Mesenchymal stem cell (in vitro differentiated cells and primary cell): Measurements from ENCODE around the gene TTC7B.
A peak's percentile ranks its signal among the peaks of the same experiment; 100 is the strongest.

Source experiments
- DNase-seq: peaks from one replicate; pipeline ENCODE4 v3.0.0-alpha.2; 2013
- H2AFZ ChIP-seq: one replicate; pipeline ENCODE4 v1.6.1; 2013; ENCODE audit warnings: low read depth, mild to moderate bottlenecking, control low read depth, inconsistent platforms, low read length, moderate library complexity
- H2AK5ac ChIP-seq: 2 replicates; pipeline ENCODE4 v1.6.1; 2013; ENCODE audit warnings: low read length, moderate library complexity, mild to moderate bottlenecking, inconsistent platforms; ENCODE audit not compliant: severe bottlenecking
- H2BK120ac ChIP-seq: one replicate; pipeline ENCODE4 v1.6.1; 2013; ENCODE audit warnings: low read depth, mild to moderate bottlenecking, inconsistent platforms, low read length, moderate library complexity
- H2BK12ac ChIP-seq, 2 experiments: one replicate each; pipeline ENCODE4 v1.6.1; 2013; ENCODE audit warnings: inconsistent platforms in 2 of 2, low read length in 2 of 2, mild to moderate bottlenecking in 2 of 2, moderate library complexity in 2 of 2, control low read depth in 1 of 2
- H2BK15ac ChIP-seq: one replicate; pipeline ENCODE4 v1.6.1; 2013; ENCODE audit warnings: mild to moderate bottlenecking, low read depth, inconsistent platforms; ENCODE audit not compliant: poor library complexity, severe bottlenecking
- H2BK5ac ChIP-seq: 2 replicates; pipeline ENCODE4 v1.6.1; 2013; ENCODE audit warnings: low read depth, mild to moderate bottlenecking, low read length, control low read depth, inconsistent platforms; ENCODE audit not compliant: poor library complexity, severe bottlenecking
- H3K14ac ChIP-seq, 2 experiments: one replicate each; pipeline ENCODE4 v1.6.1; 2013; ENCODE audit warnings: inconsistent platforms in 2 of 2, low read length in 2 of 2, control low read depth in 1 of 2, mild to moderate bottlenecking in 1 of 2, moderate library complexity in 1 of 2
- H3K18ac ChIP-seq, 2 experiments: one replicate each; pipeline ENCODE4 v1.6.1; 2013; ENCODE audit warnings: inconsistent platforms in 2 of 2, low read length in 2 of 2, control low read depth in 1 of 2, low read depth in 1 of 2, mild to moderate bottlenecking in 1 of 2
- H3K23ac ChIP-seq, 2 experiments: one replicate each; pipeline ENCODE4 v1.6.1; 2013; ENCODE audit warnings: inconsistent platforms in 2 of 2, low read length in 2 of 2, mild to moderate bottlenecking in 2 of 2, moderate library complexity in 2 of 2, control low read depth in 1 of 2
- H3K27ac ChIP-seq: 2 replicates; pipeline ENCODE4 v1.5.1; 2013; ENCODE audit warnings: mild to moderate bottlenecking, moderate library complexity, low read length, control low read depth, inconsistent platforms; ENCODE audit not compliant: poor library complexity, severe bottlenecking
- H3K27me3 ChIP-seq, 2 experiments: 2 replicates each; pipeline versions ENCODE4 v1.6.1 to v1.7.0; 2013; ENCODE audit warnings: low read length in 2 of 2, mild to moderate bottlenecking in 2 of 2, moderate library complexity in 2 of 2, control low read depth in 1 of 2, inconsistent platforms in 1 of 2; ENCODE audit not compliant: control insufficient read depth in 1 of 2, insufficient read depth in 1 of 2
- H3K36me3 ChIP-seq, 2 experiments: 2 replicates each; pipeline versions ENCODE4 v1.6.1 to v1.7.0; 2013; ENCODE audit warnings: low read length in 2 of 2, control low read depth in 1 of 2, inconsistent platforms in 1 of 2, low read depth in 1 of 2, mild to moderate bottlenecking in 1 of 2; ENCODE audit not compliant: insufficient read depth in 2 of 2, control insufficient read depth in 1 of 2
- H3K4ac ChIP-seq, 2 experiments: one replicate each; pipeline ENCODE4 v1.6.1; 2013; ENCODE audit warnings: inconsistent platforms in 2 of 2, low read length in 2 of 2, mild to moderate bottlenecking in 2 of 2, moderate library complexity in 2 of 2, control low read depth in 1 of 2, low read depth in 1 of 2
- H3K4me1 ChIP-seq: 2 replicates; pipeline ENCODE4 v1.6.1; 2013; ENCODE audit warnings: low read depth, low read length, control low read depth; ENCODE audit not compliant: control insufficient read depth, insufficient read depth
- H3K4me2 ChIP-seq: 2 replicates; pipeline ENCODE4 v1.6.1; 2013; ENCODE audit warnings: low read length, mild to moderate bottlenecking, inconsistent platforms; ENCODE audit not compliant: poor library complexity, severe bottlenecking
- H3K4me3 ChIP-seq, 2 experiments: 2 replicates each; pipeline versions ENCODE4 v1.5.1 to v1.7.0; 2013; ENCODE audit warnings: low read length in 2 of 2, mild to moderate bottlenecking in 2 of 2, control low read depth in 1 of 2, low read depth in 1 of 2; ENCODE audit not compliant: insufficient read depth in 1 of 2
- H3K79me1 ChIP-seq: replicated peaks from 2 replicates; pipeline ENCODE4 v1.6.1; 2013; ENCODE audit warnings: mild to moderate bottlenecking, control low read depth, low read length, inconsistent platforms; ENCODE audit not compliant: poor library complexity, severe bottlenecking
- H3K9ac ChIP-seq: 2 replicates; pipeline ENCODE4 v1.7.0; 2013; ENCODE audit warnings: mild to moderate bottlenecking, low read length, moderate library complexity
- H3K9me3 ChIP-seq: 2 replicates; pipeline ENCODE4 v1.7.0; 2013; ENCODE audit warnings: mild to moderate bottlenecking, low read length; ENCODE audit not compliant: control insufficient read depth
- H4K8ac ChIP-seq: one replicate; pipeline ENCODE4 v1.6.1; 2013; ENCODE audit warnings: inconsistent platforms, mild to moderate bottlenecking, low read length, moderate library complexity
- H4K91ac ChIP-seq: one replicate; pipeline ENCODE4 v1.6.1; 2013; ENCODE audit warnings: mild to moderate bottlenecking, low read length, inconsistent platforms
- WGBS: methylation state at CpG from one replicate; pipeline ENCODE4 v1.1.7; 2013; ENCODE audit warnings: mixed read lengths; 5-methylcytosine and 5-hydroxymethylcytosine counted together

Gene TTC7B

GRCh38 chr14:90722590-90722989 is 93.6 kb downstream of the TTC7B start:
- H3K27ac ChIP-seq: no peak overlapping the region

GRCh38 chr14:90721619-90722305 is 94.5 kb downstream of the TTC7B start:
- Histone ChIP-seq H2AK5ac (no peak overlapping the region), H3K4ac (no peak overlapping the region), H3K27ac (no peak overlapping the region), H3K9me3 (no peaks in the 10 kb centered on the region), H2AFZ (no peak overlapping the region), H4K8ac (no peak overlapping the region), H2BK5ac (no peak overlapping the region), H3K4me2 (no peak overlapping the region), H2BK120ac (no peak overlapping the region), H3K9ac (no peak overlapping the region), H3K18ac (no peak overlapping the region), H3K23ac (no peak overlapping the region), H3K4me1 (peaks cover 2% of the 10 kb centered on the region), H2BK15ac (no peak overlapping the region), H3K79me1 (peaks cover 2% of the 10 kb centered on the region), H2BK12ac (no peak overlapping the region), H4K91ac (no peak overlapping the region), H3K14ac (no peak overlapping the region), H3K27me3 (no peaks in the 10 kb centered on the region), H3K4me3 (no peak overlapping the region), H3K36me3 (peaks cover 9 to 23% of the 10 kb centered on the region in 2 experiments)
- DNase-seq: peak; percentile 56
- 80% methylated on average over 9 of the region's 10 CpGs for WGBS

More at GRCh38 chr14:90722590-90722989, 93.6 kb downstream of the TTC7B start:
- H3K4me3 ChIP-seq: no peak overlapping the region
- H3K14ac ChIP-seq: no peak overlapping the region
- no peak overlapping the region for H4K91ac ChIP-seq
- H3K9me3 ChIP-seq: no peaks in the 10 kb centered on the region
- DNase-seq: no peak
- H3K4me1 ChIP-seq: peaks cover 2% of the 10 kb centered on the region
- 95% methylated on average over 2 of the region's 2 CpGs for WGBS
- H4K8ac ChIP-seq: no peak overlapping the region
- H3K27me3 ChIP-seq: no peaks in the 10 kb centered on the region
- H3K79me1 ChIP-seq: peaks cover 2% of the 10 kb centered on the region
- peaks cover 9 to 28% of the 10 kb centered on the region in 2 experiments for H3K36me3 ChIP-seq
- H3K9ac ChIP-seq: no peak overlapping the region
- H3K4me2 ChIP-seq: no peak overlapping the region
- no peak overlapping the region for H2BK12ac ChIP-seq
- no peak overlapping the region for H3K23ac ChIP-seq
- no peak overlapping the region for H2BK5ac ChIP-seq
- no peak overlapping the region for H2AFZ ChIP-seq
- no peak overlapping the region for H2AK5ac ChIP-seq
- no peak overlapping the region for H2BK120ac ChIP-seq
- no peak overlapping the region for H3K4ac ChIP-seq
- H3K18ac ChIP-seq: no peak overlapping the region
- no peak overlapping the region for H2BK15ac ChIP-seq

GRCh38 chr14:90720832-90721231 is 95.4 kb downstream of the TTC7B start:
- Histone ChIP-seq H3K4me3 (no peak overlapping the region), H4K91ac (no peak overlapping the region), H3K4me2 (no peak overlapping the region), H3K4me1 (peaks cover 2% of the 10 kb centered on the region), H2BK15ac (no peak overlapping the region), H3K23ac (no peak overlapping the region), H3K9me3 (no peaks in the 10 kb centered on the region), H2BK12ac (no peak overlapping the region), H2BK5ac (no peak overlapping the region), H3K9ac (no peak overlapping the region), H4K8ac (no peak overlapping the region), H3K79me1 (peaks cover 2% of the 10 kb centered on the region), H2BK120ac (no peak overlapping the region), H2AFZ (no peak overlapping the region), H3K27me3 (no peaks in the 10 kb centered on the region), H3K18ac (no peak overlapping the region), H3K14ac (no peak overlapping the region), H3K27ac (no peak overlapping the region), H3K4ac (no peak overlapping the region), H3K36me3 (peaks cover 9 to 23% of the 10 kb centered on the region in 2 experiments), H2AK5ac (no peak overlapping the region)
- peak; percentile 23 for DNase-seq
- WGBS: 28% methylated on average over 2 of the region's 5 CpGs

- Histone ChIP-seq H2BK120ac (no peak overlapping the region), H4K91ac (no peak overlapping the region), H3K4ac (no peak overlapping the region), H2BK5ac (no peak overlapping the region), H3K4me1 (peaks cover 2% of the 10 kb centered on the region), H3K9ac (no peak overlapping the region), H4K8ac (no peak overlapping the region), H3K18ac (no peak overlapping the region), H3K4me2 (no peak overlapping the region), H3K79me1 (peaks cover 2% of the 10 kb centered on the region), H2BK15ac (no peak overlapping the region), H2AK5ac (no peak overlapping the region), H2AFZ (no peak overlapping the region), H3K9me3 (no peaks in the 10 kb centered on the region), H2BK12ac (no peak overlapping the region), H3K27me3 (no peaks in the 10 kb centered on the region), H3K14ac (no peak overlapping the region), H3K27ac (no peak overlapping the region), H3K36me3 (peaks cover 6 to 23% of the 10 kb centered on the region in 2 experiments), H3K4me3 (no peak overlapping the region), H3K23ac (no peak overlapping the region)
- 86% methylated on average over 5 of the region's 7 CpGs for WGBS
- DNase-seq: peak; percentile 18
These were observed 95.9 kb downstream of the TTC7B start for GRCh38 chr14:90720336-90720735.
